ENCODE measurements around the gene ANKIB1.
"Not testable (repeated sequence)": the region's sequence is repeated elsewhere in the genome, so short reads cannot be mapped to it uniquely, and the experiment has no call there.

ANKIB1 gene

DNA sequence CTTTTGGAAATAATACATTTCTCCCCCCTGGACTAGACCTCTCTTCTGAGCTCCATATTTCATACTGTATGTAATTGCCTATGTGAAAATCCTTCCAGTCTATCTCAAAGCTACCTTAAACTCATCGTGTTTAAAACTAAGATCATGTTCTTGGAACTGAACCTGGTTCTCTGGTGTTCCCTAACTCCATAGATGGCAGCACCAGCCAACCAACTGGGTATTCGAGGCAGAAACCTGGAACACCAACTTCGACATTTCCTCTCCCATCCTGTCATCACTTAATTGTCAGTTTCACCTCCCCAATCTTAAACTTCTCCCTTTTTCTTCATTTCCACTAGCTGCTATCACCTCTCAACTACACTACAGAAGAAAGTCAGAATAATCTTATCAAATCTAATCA is 87.0 kb downstream of the ANKIB1 start:
- no peaks in the 10 kb centered on the region for H3K27me3 ChIP-seq (replicated peaks; ENCODE audit: control insufficient read depth, insufficient read depth, low read length)
- H3K9ac ChIP-seq (ENCODE audit: low read length) = no peak overlapping the region
- peaks cover 10% of the 10 kb centered on the region for H3K9me3 ChIP-seq (ENCODE audit: control insufficient read depth, low read length)
- peaks cover 21% of the 10 kb centered on the region for H3K36me3 ChIP-seq (ENCODE audit: control insufficient read depth, insufficient read depth, low read length, severe bottlenecking)
- no peak for DNase-seq (ENCODE audit: low read depth)
- H3K4me1 ChIP-seq (ENCODE audit: control insufficient read depth, insufficient read depth, low read length) = no peaks in the 10 kb centered on the region
- H3K4me3 ChIP-seq (ENCODE audit: low read length) = no peak overlapping the region

DNA sequence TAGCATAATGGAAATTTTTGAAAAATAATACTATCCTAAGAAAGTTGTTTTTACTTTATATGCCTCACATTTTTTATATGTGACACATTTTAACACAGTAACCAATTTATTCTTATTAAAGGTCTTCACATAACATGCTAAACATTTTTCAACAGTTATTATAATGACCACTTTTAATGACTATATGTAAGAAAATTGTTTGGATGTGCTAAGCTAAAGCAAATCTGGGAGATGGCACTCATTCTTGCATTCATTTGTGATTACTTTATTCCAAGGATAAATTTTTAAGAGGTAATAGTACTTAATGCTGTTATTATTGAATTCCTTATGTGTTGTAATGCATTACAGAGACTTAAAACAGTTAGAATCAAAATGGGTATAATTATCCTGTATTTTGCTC is 88.1 kb downstream of the ANKIB1 start:
- Histone ChIP-seq H3K27me3 (replicated peaks; ENCODE audit: control insufficient read depth, insufficient read depth, low read length) (no peaks in the 10 kb centered on the region), H3K9ac (ENCODE audit: low read length) (no peak overlapping the region), H3K9me3 (ENCODE audit: control insufficient read depth, low read length) (peaks cover 10% of the 10 kb centered on the region), H3K4me1 (ENCODE audit: control insufficient read depth, insufficient read depth, low read length) (no peaks in the 10 kb centered on the region), H3K4me3 (ENCODE audit: low read length) (no peak overlapping the region), H3K36me3 (ENCODE audit: control insufficient read depth, insufficient read depth, low read length, severe bottlenecking) (peaks cover 21% of the 10 kb centered on the region)
- DNase-seq (ENCODE audit: low read depth) = no peak

DNA sequence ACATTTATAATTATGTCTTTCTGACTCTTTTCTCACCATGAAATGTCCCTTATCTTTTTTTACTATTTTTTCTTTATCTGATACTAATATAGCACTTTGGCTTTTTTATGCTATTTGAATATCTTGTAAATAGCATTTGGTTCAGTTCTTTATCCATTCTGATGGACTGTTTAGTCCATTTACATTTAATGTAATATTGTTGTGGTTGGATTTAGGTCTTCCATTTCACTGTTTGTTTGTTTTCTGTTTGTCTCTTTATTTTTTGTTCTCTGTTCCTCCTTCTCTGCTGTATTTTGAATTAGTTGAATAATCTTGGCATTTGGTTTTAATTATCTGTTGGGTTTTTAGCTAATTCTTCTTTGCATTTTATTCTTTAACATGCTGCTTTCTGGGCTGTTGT is 89.8 kb downstream of the ANKIB1 start:
- Histone ChIP-seq H3K27me3 (replicated peaks; ENCODE audit: control insufficient read depth, insufficient read depth, low read length) (no peaks in the 10 kb centered on the region), H3K9ac (ENCODE audit: low read length) (no peak overlapping the region), H3K36me3 (ENCODE audit: control insufficient read depth, insufficient read depth, low read length, severe bottlenecking) (peaks cover 18% of the 10 kb centered on the region), H3K9me3 (ENCODE audit: control insufficient read depth, low read length) (peaks cover 10% of the 10 kb centered on the region), H3K4me1 (ENCODE audit: control insufficient read depth, insufficient read depth, low read length) (no peaks in the 10 kb centered on the region), H3K4me3 (ENCODE audit: low read length) (no peak overlapping the region)
- DNase-seq (ENCODE audit: low read depth) = no peak

DNA sequence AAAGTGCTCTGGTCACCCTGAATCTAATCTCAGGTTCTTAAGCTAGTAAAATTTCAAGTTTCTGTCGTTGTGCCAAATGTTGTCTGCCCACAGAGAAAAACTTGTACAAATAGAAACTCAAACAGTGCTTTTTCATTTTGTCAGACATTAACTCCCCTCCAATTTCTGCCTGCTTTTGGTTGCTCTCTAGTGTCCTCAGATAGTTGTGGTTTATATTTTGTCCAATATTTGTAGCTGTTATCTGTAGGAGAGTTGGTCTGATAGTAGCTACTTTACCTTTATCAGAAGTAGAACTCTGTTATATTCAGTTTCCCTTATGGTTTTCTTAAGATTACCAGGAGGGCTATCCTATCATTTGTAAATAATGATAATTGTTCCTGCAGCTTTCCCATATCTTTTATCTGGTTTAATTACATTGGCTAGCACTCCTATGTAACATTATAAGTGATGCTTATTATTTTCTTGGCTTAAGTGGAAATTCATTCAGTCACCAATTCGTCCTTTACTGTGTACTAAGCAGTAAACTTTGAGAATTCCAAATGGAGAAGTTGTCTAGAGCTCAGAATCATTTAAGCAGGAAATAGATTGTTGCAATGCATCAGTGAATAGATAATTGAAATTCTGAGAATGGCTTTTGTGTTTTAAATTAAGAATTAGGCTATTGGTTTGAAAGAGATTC is 91.0 kb downstream of the ANKIB1 start:
- DNase-seq (ENCODE audit: low read depth) = no peak
- H3K9me3 ChIP-seq (ENCODE audit: control insufficient read depth, low read length) = peaks cover 10% of the 10 kb centered on the region
- H3K36me3 ChIP-seq (ENCODE audit: control insufficient read depth, insufficient read depth, low read length, severe bottlenecking) = peaks cover 18% of the 10 kb centered on the region
- H3K9ac ChIP-seq (ENCODE audit: low read length) = no peak overlapping the region
- no peaks in the 10 kb centered on the region for H3K27me3 ChIP-seq (replicated peaks; ENCODE audit: control insufficient read depth, insufficient read depth, low read length)
- H3K4me1 ChIP-seq (ENCODE audit: control insufficient read depth, insufficient read depth, low read length) = no peaks in the 10 kb centered on the region
- H3K4me3 ChIP-seq (ENCODE audit: low read length) = no peak overlapping the region

DNA sequence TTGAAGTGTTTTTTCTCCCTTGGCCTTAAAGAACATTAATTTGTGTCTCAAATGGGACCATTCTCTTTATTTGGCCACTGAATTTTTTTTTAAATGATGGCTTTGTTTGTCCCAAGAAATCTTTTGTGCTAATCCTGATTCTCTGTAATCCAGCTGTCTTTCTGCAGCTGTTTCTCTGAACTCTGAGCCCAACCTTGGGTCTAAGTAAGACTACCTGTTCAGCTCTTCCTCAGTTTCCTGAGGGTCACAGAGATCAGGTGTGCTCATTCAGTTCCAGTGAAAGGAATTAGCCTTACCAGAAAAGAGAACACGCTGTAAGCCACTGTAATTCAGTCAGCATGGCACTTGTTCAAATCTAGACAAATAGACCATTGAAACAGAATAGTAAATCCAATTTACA is 94.2 kb downstream of the ANKIB1 start:
- H3K27me3 ChIP-seq (replicated peaks; ENCODE audit: control insufficient read depth, insufficient read depth, low read length) = no peaks in the 10 kb centered on the region
- H3K36me3 ChIP-seq (ENCODE audit: control insufficient read depth, insufficient read depth, low read length, severe bottlenecking) = peaks cover 14% of the 10 kb centered on the region
- H3K9ac ChIP-seq (ENCODE audit: low read length) = no peak overlapping the region
- no peak for DNase-seq (ENCODE audit: low read depth)
- peaks cover 9% of the 10 kb centered on the region for H3K9me3 ChIP-seq (ENCODE audit: control insufficient read depth, low read length)
- no peak overlapping the region for H3K4me3 ChIP-seq (ENCODE audit: low read length)
- H3K4me1 ChIP-seq (ENCODE audit: control insufficient read depth, insufficient read depth, low read length) = no peaks in the 10 kb centered on the region

DNA sequence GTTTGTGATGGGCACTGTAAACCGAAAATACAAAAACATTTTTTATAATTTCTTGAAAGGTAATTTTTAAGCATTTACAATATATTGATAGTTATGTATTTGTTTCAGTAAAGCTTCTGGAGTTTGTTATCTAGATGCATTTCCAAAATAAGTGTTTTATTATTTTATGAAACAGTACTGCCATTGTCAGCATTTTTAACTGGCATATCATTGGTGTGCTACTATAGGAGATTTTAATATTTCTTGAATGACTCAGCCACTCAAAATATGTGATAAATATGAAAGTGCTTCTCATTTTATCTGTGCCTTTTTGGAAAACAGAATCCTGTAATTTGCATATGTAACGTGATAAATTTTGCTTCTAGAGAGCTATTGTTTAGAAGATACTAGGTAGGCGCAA is 97.9 kb downstream of the ANKIB1 start:
- Histone ChIP-seq H3K9me3 (ENCODE audit: control insufficient read depth, low read length) (no peaks in the 10 kb centered on the region), H3K4me3 (ENCODE audit: low read length) (no peak overlapping the region), H3K27me3 (replicated peaks; ENCODE audit: control insufficient read depth, insufficient read depth, low read length) (no peaks in the 10 kb centered on the region), H3K9ac (ENCODE audit: low read length) (no peak overlapping the region), H3K36me3 (ENCODE audit: control insufficient read depth, insufficient read depth, low read length, severe bottlenecking) (peaks cover 27% of the 10 kb centered on the region), H3K4me1 (ENCODE audit: control insufficient read depth, insufficient read depth, low read length) (no peaks in the 10 kb centered on the region)
- DNase-seq (ENCODE audit: low read depth) = peak; percentile 40

DNA sequence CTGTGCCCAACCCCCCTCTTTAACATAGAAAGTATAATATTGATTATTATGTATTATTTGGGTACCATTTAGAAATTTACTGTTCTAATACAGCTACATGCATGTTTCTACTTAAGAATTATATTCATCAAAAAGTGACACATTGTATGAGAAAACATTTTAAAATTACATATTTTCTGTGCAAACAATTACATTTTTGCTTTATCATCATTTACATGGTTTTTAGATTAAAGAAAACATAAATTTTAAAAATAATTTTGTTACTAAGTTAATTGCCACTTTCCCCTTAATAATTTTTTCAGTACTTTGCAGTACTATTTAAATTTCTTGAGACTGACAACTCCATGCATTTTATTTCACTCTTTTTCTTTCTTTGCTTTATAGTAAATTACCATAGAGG is 106.2 kb downstream of the ANKIB1 start:
- Histone ChIP-seq H3K36me3 (ENCODE audit: control insufficient read depth, insufficient read depth, low read length, severe bottlenecking) (peaks cover 37% of the 10 kb centered on the region), H3K9ac (ENCODE audit: low read length) (no peak overlapping the region), H3K4me1 (ENCODE audit: control insufficient read depth, insufficient read depth, low read length) (no peaks in the 10 kb centered on the region), H3K9me3 (ENCODE audit: control insufficient read depth, low read length) (no peaks in the 10 kb centered on the region), H3K27me3 (replicated peaks; ENCODE audit: control insufficient read depth, insufficient read depth, low read length) (no peaks in the 10 kb centered on the region), H3K4me3 (ENCODE audit: low read length) (no peak overlapping the region)
- no peak for DNase-seq (ENCODE audit: low read depth)

DNA sequence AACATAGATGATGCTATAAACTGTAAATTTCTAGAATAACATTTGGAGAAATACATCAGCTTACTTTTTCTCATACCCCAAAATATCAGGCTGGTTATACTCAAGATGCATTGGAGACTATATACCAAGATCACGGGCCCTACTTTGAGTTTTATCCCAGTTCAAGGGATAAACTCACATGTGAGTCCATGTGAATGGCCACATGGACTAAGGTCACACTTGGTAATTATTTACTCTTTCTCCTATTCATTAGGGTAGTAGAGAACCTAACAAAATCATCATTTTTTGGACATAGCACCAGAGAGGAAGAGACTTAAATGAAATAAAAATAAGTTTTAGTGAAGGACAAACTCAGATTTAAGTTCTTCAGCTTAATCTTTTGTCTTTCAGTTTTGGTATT is 108.4 kb downstream of the ANKIB1 start:
- Histone ChIP-seq H3K9me3 (ENCODE audit: control insufficient read depth, low read length) (no peaks in the 10 kb centered on the region), H3K4me3 (ENCODE audit: low read length) (no peak overlapping the region), H3K27me3 (replicated peaks; ENCODE audit: control insufficient read depth, insufficient read depth, low read length) (no peaks in the 10 kb centered on the region), H3K36me3 (ENCODE audit: control insufficient read depth, insufficient read depth, low read length, severe bottlenecking) (peaks cover 41% of the 10 kb centered on the region), H3K9ac (ENCODE audit: low read length) (no peak overlapping the region), H3K4me1 (ENCODE audit: control insufficient read depth, insufficient read depth, low read length) (no peaks in the 10 kb centered on the region)
- DNase-seq (ENCODE audit: low read depth) = no peak

DNA sequence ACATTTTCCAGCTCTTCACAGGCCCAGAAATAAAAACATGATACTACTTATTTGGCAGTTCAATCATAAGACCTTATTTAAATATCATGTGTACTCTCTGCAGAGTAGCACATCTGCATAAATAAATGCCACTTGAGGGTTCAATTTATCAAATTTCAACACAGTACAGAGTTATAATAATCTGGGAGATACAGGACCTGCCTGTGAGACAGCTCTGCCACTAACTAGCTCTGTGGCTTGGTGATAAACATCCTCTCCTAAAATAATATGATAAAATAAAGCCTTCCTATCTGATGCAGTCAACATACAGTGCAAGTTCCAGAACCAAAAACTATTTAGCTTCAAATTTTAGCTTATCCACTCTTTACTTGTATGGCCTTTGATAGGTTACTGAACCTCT is 110.6 kb downstream of the ANKIB1 start:
- no peak overlapping the region for H3K4me3 ChIP-seq (ENCODE audit: low read length)
- H3K9me3 ChIP-seq (ENCODE audit: control insufficient read depth, low read length) = no peaks in the 10 kb centered on the region
- no peaks in the 10 kb centered on the region for H3K27me3 ChIP-seq (replicated peaks; ENCODE audit: control insufficient read depth, insufficient read depth, low read length)
- peaks cover 33% of the 10 kb centered on the region for H3K36me3 ChIP-seq (ENCODE audit: control insufficient read depth, insufficient read depth, low read length, severe bottlenecking)
- H3K9ac ChIP-seq (ENCODE audit: low read length) = no peak overlapping the region
- DNase-seq (ENCODE audit: low read depth) = no peak
- H3K4me1 ChIP-seq (ENCODE audit: control insufficient read depth, insufficient read depth, low read length) = no peaks in the 10 kb centered on the region

DNA sequence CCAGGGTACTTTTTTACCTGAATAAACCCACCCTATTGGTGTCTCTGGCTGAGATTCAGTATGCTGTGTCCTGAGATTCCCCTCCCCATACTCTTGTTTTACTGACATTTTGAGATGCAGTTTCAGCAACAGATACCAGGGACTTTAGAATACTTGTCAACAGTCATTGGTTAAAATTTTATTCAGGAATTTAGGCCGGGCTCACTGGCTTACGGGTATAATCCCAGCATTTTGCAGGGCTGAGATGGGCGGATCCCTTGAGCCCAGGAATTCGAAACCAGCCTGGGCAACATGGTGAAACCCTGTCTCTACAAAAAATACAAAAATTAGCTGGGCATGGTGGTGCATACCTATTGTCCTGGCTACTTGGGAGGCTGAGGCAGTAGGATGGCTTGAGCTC is 111.5 kb downstream of the ANKIB1 start:
- no peak overlapping the region for H3K4me3 ChIP-seq (ENCODE audit: low read length)
- DNase-seq (ENCODE audit: low read depth) = no peak
- H3K36me3 ChIP-seq (ENCODE audit: control insufficient read depth, insufficient read depth, low read length, severe bottlenecking) = peaks cover 34% of the 10 kb centered on the region
- H3K9me3 ChIP-seq (ENCODE audit: control insufficient read depth, low read length) = no peaks in the 10 kb centered on the region
- H3K27me3 ChIP-seq (replicated peaks; ENCODE audit: control insufficient read depth, insufficient read depth, low read length) = no peaks in the 10 kb centered on the region
- no peaks in the 10 kb centered on the region for H3K4me1 ChIP-seq (ENCODE audit: control insufficient read depth, insufficient read depth, low read length)
- H3K9ac ChIP-seq (ENCODE audit: low read length) = no peak overlapping the region

DNA sequence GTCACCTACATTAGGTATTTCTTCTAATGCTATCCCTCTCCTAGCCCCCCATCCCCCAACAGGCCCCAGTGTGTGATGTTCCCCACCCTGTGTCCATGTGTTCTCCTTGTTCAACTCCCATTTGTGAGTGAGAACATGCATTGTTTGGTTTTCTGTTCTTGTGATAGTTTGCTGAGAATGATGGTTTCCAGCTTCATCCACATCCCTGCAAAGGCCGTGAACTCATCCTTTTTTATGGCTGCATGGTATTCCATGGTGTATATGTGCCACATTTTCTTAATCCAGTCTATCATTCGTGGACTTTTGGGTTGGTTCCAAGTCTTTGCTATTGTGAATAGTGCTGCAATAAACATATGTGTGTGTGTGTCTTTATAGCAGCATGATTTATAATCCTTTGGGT is 113.4 kb downstream of the ANKIB1 start:
- H3K36me3 ChIP-seq (ENCODE audit: control insufficient read depth, insufficient read depth, low read length, severe bottlenecking) = peaks cover 33% of the 10 kb centered on the region
- H3K27me3 ChIP-seq (replicated peaks; ENCODE audit: control insufficient read depth, insufficient read depth, low read length); H3K9me3 ChIP-seq (ENCODE audit: control insufficient read depth, low read length); DNase-seq (ENCODE audit: low read depth); H3K9ac ChIP-seq (ENCODE audit: low read length); H3K4me3 ChIP-seq (ENCODE audit: low read length); H3K4me1 ChIP-seq (ENCODE audit: control insufficient read depth, insufficient read depth, low read length): not testable (repeated sequence)

DNA sequence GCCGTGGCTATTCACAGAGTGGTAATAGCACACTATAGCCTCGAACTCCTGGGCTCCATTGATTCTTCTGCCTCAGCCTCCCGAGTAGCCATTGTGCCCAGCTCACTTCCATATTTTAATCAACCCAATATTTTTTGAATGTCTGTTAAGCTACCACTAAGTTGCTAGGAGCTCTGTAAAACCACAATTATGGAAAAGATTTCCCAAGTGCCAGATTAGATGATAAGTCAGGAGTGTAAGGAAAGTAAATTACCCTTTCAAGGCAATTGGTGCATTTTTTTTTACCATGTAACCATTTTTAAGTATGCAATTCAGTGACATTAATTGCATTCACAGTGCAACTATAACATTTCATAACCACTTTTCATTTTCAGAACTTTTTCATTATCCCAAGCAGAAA is 114.0 kb downstream of the ANKIB1 start:
- no peaks in the 10 kb centered on the region for H3K27me3 ChIP-seq (replicated peaks; ENCODE audit: control insufficient read depth, insufficient read depth, low read length)
- H3K9ac ChIP-seq (ENCODE audit: low read length) = no peak overlapping the region
- H3K4me3 ChIP-seq (ENCODE audit: low read length) = no peak overlapping the region
- no peaks in the 10 kb centered on the region for H3K4me1 ChIP-seq (ENCODE audit: control insufficient read depth, insufficient read depth, low read length)
- peaks cover 28% of the 10 kb centered on the region for H3K36me3 ChIP-seq (ENCODE audit: control insufficient read depth, insufficient read depth, low read length, severe bottlenecking)
- DNase-seq (ENCODE audit: low read depth) = peak; percentile 22
- no peaks in the 10 kb centered on the region for H3K9me3 ChIP-seq (ENCODE audit: control insufficient read depth, low read length)
